ENCODE data around the gene CDH18. TPM values are rescaled to one million over a fixed set of nuclear protein-coding genes. Genes with fewer than 3 reads are reported as not detected.
A peak's percentile ranks its signal among the peaks of the same experiment; 100 is the strongest.

Gene CDH18
- total RNA-seq, 1 experiment from 2014 or later = 7.0 TPM

DNA sequence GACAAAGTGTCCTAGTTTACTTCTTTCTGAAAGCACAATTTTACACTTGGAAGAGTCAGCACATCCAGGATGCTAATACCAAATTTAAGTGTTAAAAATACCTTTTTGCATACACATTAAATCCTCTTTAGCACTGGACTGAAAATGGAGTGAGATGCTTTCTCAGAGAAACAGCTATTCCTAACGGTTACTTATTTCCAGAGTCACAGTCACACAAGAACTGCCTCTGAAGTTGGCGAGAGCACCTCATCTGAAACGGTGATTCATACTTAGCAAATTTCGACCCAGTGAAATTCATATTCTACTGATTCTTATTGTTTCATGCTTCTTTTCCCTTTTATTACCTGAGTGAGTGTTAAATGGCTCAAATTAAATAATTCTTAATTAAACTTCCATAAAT is 12.2 kb downstream of the CDH18 start:
- no TSS peak for BruUV-seq (replicated peaks)
- no peak for ATAC-seq
- H3K4me1 ChIP-seq (ENCODE audit: control insufficient read depth, insufficient read depth, low read length) = no peaks in the 10 kb centered on the region; the same call in 1 of the 2 replicates
- TF ChIP-seq, protein P1, sequence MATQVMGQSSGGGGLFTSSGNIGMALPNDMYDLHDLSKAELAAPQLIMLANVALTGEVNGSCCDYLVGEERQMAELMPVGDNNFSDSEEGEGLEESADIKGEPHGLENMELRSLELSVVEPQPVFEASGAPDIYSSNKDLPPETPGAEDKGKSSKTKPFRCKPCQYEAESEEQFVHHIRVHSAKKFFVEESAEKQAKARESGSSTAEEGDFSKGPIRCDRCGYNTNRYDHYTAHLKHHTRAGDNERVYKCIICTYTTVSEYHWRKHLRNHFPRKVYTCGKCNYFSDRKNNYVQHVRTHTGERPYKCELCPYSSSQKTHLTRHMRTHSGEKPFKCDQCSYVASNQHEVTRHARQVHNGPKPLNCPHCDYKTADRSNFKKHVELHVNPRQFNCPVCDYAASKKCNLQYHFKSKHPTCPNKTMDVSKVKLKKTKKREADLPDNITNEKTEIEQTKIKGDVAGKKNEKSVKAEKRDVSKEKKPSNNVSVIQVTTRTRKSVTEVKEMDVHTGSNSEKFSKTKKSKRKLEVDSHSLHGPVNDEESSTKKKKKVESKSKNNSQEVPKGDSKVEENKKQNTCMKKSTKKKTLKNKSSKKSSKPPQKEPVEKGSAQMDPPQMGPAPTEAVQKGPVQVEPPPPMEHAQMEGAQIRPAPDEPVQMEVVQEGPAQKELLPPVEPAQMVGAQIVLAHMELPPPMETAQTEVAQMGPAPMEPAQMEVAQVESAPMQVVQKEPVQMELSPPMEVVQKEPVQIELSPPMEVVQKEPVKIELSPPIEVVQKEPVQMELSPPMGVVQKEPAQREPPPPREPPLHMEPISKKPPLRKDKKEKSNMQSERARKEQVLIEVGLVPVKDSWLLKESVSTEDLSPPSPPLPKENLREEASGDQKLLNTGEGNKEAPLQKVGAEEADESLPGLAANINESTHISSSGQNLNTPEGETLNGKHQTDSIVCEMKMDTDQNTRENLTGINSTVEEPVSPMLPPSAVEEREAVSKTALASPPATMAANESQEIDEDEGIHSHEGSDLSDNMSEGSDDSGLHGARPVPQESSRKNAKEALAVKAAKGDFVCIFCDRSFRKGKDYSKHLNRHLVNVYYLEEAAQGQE (IDR thresholded peaks at IDR 0.05; ENCODE audit: insufficient read depth in 1 of 2, low read depth in 2 of 2, low read length in 1 of 2) = no peak
- TF ChIP-seq SIN3A (IDR thresholded peaks at IDR 0.05; ENCODE audit: borderline replicate concordance, insufficient read depth, low read depth, low read length) (no peak), TCF7L2 (IDR thresholded peaks at IDR 0.05; ENCODE audit: low read depth, low read length) (no peak), POLR2AphosphoS5 (IDR thresholded peaks at IDR 0.05; ENCODE audit: low read depth, low read length) (no peak), CTCF (IDR thresholded peaks at IDR 0.05) (no peak)
- no peaks in the 10 kb centered on the region for H3K9me3 ChIP-seq (ENCODE audit: control insufficient read depth, insufficient read depth, low read depth, low read length)
- ChIA-PET CTCF (no interaction called here), POLR2A (no interaction called here)
- peak overlapping the region; percentile 60; the same call in 1 of the 2 replicates for H3K27ac ChIP-seq (ENCODE audit: low read length)
- intact Hi-C loops (cut with micrococcal nuclease; ENCODE audit: unreplicated experiment) = no loop called here
- no peak overlapping the region for H3K4me3 ChIP-seq (ENCODE audit: low read depth in 2 of 2, low read length in 2 of 2)
- no peaks in the 10 kb centered on the region for H3K36me3 ChIP-seq (ENCODE audit: control insufficient read depth, insufficient read depth, low read length)
- no peaks in the 10 kb centered on the region for H3K27me3 ChIP-seq (ENCODE audit: control insufficient read depth, insufficient read depth, low read length)
- in situ Hi-C loops (cut with HindIII; ENCODE audit: low pct_unique_long_range_greater_than_20kb, low sequenced_read_pairs) = no loop called here
- no peak for DNase-seq (ENCODE audit: low read depth, low spot score)

DNA sequence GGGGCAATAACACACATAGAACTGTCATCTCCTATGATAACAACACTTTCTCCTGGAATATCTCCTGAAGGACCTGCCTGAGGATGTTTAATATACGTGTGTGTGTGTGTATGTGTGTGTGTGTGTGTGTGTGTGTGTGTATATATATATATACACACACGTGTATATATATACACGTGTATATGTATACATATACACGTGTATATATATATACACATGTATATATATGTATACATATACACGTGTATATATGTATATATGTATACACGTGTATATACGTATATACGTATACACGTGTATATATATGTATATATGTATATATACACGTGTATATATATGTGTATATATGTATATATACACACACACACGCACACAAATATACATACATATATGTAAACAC is 27.5 kb downstream of the CDH18 start:
- DNase-seq (ENCODE audit: low read depth, low spot score) (no peak), ATAC-seq (no peak)
- no peaks in the 10 kb centered on the region for H3K4me1 ChIP-seq (ENCODE audit: control insufficient read depth, insufficient read depth, low read length)
- intact Hi-C loops (cut with micrococcal nuclease; ENCODE audit: unreplicated experiment) (no loop called here), in situ Hi-C loops (cut with HindIII; ENCODE audit: low pct_unique_long_range_greater_than_20kb, low sequenced_read_pairs) (no loop called here)
- ChIA-PET POLR2A (no interaction called here), CTCF (no interaction called here)
- BruUV-seq (replicated peaks) = no TSS peak
- no peaks in the 10 kb centered on the region for H3K36me3 ChIP-seq (ENCODE audit: control insufficient read depth, insufficient read depth, low read length)
- no peak overlapping the region for H3K4me3 ChIP-seq (ENCODE audit: low read depth in 2 of 2, low read length in 2 of 2)
- no peaks in the 10 kb centered on the region for H3K27me3 ChIP-seq (ENCODE audit: control insufficient read depth, insufficient read depth, low read length)
- no peaks in the 10 kb centered on the region for H3K9me3 ChIP-seq (ENCODE audit: control insufficient read depth, insufficient read depth, low read depth, low read length)
- no peak overlapping the region for H3K27ac ChIP-seq (ENCODE audit: low read length)
- TF ChIP-seq, protein P1 (IDR thresholded peaks at IDR 0.05; ENCODE audit: insufficient read depth in 1 of 2, low read depth in 2 of 2, low read length in 1 of 2) = no peak
- TF ChIP-seq TCF7L2 (IDR thresholded peaks at IDR 0.05; ENCODE audit: low read depth, low read length) = no peak
- TF ChIP-seq SIN3A (IDR thresholded peaks at IDR 0.05; ENCODE audit: borderline replicate concordance, insufficient read depth, low read depth, low read length) = no peak
- TF ChIP-seq CTCF (IDR thresholded peaks at IDR 0.05) = no peak
- no peak for TF ChIP-seq POLR2AphosphoS5 (IDR thresholded peaks at IDR 0.05; ENCODE audit: low read depth, low read length)

All from Panc1 (cell line).